ENCODE results near the gene SCFD2.
"Not testable (repeated sequence)": the region's sequence is repeated elsewhere in the genome, so short reads cannot be mapped to it uniquely, and the experiment has no call there.

SCFD2 gene

DNA sequence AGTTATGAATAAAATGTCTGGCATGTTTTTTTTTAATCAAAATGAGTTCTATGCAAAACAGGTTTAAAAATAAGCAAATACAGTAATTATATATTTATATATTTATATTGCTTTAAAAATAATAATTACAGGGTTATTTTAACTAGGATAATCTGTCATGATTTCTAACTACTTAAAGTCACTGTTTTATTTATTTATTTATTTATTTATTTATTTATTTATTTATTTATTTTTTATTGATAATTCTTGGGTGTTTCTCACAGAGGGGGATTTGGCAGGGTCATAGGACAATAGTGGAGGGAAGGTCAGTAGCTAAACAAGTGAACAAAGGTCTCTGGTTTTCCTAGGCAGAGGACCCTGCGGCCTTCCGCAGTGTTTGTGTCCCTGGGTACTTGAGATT, 129.2 kb downstream of the SCFD2 start:
- not testable (repeated sequence) for DNase-seq

DNA sequence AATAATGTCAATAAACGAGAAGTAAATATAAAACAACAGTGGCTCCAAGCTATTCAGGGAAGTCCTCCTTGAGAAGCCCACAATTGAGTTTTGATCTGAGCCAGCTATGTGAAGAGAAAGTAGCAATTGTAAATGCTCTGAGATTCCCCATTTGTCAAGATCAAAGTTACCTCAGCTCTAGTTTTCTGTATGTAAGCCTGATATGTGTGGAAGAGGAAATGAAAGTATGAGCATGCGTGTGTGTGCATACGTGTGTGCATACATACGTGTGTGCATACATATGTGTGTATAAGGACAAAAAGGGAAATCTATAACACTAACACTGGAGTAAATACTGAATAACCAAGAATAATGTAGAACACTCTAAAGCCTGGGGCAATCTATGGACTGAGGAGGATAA, 130.3 kb downstream of the SCFD2 start:
- DNase-seq, result no peak

DNA sequence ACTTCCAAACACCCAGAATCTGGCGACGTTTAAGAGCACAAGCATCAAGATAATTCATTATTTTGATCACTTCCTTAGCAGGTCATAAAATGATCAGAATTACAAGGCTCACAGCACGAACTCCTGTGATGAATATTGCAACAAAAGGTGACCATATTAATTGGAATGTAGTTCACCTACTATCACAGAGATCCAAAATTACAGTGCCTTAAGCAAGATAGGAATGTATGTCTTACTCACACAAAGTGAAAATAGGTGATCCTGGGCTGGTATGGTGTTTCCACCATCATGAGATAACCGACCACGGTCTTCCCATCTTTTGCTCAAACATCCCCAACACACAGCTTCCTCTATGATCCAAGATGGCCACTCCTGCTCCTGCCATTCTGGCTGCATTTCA, 131.2 kb downstream of the SCFD2 start:
- DNase-seq, result no peak

DNA sequence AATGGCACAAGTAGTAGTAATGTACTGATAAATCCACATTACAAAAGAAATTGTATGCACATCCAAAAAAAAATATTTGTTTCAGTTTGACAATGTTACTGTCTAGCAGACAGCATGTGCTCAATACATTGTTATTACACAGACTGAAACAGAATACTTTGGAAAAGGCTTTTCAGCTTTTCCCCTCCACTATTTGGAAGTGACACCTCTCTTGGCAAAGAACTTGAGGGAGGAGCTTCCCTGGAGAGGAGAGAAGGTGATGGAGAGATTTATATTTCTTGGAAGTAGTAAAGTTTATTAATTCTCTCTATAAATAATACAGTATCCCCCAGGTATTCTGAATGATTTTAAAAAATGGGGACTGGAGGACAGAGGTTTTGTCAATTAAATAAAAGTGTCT, 131.8 kb downstream of the SCFD2 start:
- no peak for DNase-seq

DNA sequence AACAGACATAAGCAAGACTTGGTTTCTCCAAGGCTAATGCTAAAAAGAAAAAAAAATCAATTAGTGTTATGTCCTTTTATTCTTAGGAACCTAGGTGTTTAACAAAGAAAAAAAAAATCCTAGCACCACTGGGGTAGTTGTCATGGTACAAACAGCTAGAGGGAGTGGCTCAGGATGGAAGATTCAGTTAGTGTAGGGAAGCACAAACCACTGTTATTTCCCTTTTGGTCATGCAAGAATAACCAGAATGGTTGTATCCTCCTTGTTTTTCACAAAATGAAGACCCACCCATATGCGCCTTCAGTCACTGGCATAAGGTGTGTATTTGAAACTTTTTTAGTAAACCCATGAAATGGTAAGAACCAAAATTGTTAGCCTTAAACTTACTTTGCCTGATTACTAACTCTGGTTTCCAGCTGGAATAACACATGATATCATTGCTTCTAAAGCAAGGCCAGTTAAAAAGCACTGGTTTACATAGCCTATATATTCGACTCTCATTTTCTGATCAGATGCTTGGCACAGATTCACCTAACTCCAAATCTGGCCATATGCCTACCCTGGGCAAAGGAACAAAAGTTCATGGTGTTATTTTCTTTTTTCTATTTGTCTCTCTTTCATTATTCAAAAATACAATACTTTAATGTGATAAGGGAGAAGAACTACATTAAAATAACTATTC, 132.6 kb downstream of the SCFD2 start:
- no peak for DNase-seq

DNA sequence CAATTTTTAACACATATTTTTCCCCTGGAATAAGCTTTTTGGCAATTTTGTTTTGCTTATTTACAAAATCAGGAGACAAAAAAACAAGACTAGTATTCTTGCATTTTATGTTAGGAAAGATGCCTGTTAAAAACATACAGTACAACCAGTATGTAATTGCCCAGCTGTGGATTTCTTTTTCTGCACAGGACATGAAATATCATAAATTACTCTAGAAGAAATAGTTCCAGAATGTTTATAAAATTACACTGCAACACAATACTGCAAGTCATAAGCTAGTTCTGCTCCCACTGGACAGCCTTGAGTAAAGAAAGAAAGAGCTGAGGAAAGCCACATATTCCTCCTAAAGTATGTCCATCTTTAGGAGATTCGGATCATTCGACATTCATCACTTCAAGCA, 133.5 kb downstream of the SCFD2 start:
- no peak for DNase-seq

DNA sequence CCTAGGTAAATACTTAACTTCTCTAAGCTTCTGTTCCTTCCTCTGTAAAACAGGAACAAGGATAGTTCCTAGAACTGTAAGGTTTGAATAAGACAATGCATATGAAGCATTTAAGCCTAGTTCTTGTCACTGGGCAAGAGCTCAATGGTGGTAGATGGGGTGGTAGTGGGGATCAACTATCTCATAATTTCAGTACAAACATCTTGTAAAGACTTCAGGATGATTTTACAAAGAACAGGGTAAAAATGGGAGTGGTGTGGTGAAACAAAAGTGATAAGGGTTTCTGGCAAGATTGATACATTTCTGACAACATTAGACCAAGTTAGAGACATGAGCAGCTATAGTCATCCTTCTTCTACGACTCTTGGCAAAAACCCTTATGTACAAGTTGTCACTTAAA, 137.8 kb downstream of the SCFD2 start:
- DNase-seq, result no peak

DNA sequence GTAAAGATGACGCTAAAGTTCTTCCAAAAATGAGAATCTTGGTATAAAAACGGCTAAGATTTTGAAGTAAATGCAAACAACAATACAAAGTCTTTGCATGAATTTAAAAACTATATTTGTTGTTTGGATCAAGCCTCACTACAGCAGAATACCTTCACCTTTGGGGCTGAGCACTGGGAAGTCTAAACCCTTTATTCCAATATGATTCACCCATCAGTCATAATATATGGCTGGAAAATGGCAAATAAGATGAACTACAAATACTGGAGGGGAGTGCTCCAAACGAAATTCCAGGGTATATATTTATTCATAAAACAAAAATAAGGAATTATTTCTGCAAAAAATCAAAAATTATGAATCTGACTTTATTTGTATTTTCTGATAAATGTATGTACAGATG, 138.4 kb downstream of the SCFD2 start:
- DNase-seq, result no peak

DNA sequence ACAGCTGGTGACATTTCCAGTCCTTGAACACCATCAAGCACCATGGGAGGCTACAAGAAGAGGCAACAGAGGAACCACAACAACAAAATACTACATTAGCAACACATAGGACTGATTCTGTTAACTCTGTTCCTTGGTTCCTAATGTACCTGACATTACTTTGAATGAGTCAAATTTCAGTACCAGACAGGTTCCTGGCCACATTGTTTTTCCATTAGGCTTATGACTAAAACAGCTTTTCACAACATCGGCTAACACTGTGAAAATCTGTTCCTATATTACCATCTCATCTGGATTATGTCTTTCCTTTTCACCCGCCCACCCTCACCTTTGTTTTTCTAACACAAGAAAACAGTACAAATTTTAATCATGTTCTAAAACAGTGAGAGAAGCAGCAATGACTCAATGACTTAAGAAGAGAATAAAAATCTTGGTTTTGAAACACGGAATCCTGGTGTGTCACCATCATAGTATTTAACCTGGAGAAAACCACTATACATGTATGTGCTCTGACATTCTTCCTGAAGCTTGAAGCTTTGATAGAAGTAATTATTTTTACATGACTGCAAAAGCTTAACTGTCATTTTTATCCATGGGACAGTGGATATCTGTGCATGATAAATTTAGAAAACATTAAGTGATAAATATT, 143.9 kb downstream of the SCFD2 start:
- DNase-seq, result no peak

DNA sequence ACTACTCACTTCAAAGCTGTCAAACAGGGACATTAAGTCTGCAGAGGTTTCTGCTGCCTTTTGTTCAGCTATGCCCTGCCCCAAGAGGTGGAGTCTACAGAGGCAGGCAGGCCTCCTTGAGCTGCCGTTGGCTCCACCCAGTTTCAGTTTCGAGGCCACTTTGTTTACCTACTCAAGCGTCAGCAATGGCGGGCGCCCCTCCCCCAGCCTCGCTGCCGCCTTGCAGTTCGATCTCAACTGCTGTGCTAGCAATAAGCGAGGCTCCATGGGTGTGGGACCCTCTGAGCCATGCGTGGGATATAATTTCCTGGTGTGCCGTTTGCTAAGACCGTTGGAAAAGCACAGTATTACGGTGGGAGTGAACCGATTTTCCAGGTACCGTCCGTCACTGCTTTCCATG, 146.7 kb downstream of the SCFD2 start:
- not testable (repeated sequence) for DNase-seq

DNA sequence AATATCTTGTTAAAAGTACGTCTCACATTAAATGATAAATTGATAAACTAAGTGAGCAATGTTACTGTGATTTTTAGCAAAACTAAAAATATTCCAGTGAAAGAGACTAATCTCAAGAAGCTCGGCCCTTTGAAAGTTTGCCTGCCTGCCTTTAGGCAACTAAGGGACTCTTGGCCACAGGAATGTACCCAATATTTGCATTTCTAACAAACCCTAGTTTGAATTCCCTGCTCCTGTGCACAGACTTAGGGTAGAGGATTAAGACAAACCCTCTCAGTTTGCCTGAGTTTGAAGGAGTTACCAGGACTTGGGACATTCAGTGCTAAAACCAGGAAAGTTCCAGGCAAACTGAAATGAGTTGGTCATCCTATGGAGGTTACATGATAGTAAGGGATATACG, 157.1 kb downstream of the SCFD2 start:
- DNase-seq, result no peak

DNA sequence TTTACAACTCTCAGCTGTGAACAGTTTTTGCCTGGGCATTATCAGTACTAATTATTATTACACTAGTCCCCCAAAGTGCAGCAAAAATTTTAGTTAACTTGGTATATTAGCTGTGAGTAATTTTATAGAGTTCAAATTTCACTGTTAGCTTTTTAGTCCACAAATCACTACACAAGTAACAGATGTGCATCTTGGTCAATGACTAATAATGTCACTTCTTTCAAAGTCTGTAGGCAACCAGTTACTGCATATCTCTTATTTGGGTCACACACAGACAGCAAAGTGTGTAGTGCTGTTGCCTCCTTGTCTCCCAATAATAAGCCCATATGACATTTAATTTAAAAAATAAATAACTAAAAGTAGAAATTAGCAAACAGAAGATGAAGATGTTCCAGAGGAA, 159.9 kb downstream of the SCFD2 start:
- DNase-seq, result no peak

DNA sequence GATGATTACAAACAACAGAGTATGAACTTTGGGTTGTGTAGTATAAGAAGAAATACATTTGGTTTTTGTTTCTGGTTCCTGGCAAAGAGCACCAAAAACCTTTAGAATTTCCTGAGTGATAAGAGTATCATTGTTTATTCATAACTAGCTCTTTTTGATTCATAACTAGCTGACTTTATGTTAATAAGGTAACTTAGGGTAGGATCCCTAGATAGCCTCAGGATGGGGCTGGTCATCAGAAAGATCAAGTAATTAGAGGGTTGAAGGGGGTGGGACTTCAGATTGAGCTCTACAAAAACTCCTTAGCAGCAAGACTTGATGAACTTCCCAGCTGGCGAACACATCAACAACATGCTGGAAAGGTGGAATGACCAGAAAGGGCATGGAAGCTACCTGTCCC, 166.5 kb downstream of the SCFD2 start:
- DNase-seq, result no peak

DNA sequence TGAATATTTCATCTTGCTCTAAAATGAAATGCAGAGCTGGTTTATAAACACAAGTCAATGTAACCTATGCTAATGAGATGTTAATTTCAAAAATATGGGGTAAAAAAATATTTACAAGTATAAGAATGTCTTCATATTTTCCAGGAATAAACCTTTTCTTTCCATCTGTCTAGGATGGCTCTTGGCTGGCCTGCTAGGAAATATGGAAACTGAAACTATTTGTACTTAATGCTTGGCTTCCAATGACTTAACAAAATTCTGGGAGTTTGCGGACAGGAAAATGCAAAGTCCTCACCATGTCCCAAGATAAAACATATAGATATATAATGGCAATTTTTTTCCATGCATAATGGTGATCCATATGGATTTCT, 168.1 kb downstream of the SCFD2 start:
- no peak for DNase-seq

DNA sequence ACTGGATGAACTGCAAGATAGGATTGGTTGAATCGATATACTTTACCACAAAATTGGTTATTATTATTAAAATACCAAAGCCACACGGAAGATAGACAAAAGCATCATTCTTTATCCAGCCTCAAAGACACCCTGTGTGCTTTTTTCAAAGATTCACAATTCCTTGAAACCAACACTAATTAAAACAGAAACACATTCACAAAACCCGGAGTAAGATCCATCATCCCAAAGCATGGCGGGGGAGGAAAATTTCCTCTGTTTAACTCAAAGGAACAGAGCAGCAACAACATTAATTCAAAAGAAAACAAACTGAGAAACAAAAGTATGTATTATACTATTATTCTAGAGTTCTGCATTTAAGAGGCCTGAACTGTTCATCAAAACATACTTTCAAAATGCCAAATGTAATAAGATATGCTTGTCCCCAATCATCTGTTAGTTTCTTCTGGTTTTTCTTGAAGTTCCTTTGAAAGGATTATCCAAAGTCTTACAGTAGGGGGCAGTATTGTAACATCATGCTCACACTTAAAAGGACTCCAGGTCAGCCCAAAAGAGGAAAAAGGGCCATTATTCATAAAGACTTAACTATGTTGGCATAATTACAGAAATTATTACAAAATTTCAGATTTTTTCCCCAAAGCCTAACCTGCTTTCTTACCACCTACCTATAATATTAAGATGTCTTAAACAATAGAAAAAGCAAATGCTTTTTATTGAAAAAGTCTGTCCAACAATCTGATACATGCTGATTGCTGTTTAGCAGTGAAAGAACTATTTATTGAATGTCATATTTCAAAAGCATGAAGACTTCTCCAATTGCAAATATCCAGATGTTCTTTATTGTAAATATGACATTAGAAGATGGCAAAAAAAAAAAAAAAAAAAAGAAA, 168.7 kb downstream of the SCFD2 start:
- DNase-seq, result no peak

DNA sequence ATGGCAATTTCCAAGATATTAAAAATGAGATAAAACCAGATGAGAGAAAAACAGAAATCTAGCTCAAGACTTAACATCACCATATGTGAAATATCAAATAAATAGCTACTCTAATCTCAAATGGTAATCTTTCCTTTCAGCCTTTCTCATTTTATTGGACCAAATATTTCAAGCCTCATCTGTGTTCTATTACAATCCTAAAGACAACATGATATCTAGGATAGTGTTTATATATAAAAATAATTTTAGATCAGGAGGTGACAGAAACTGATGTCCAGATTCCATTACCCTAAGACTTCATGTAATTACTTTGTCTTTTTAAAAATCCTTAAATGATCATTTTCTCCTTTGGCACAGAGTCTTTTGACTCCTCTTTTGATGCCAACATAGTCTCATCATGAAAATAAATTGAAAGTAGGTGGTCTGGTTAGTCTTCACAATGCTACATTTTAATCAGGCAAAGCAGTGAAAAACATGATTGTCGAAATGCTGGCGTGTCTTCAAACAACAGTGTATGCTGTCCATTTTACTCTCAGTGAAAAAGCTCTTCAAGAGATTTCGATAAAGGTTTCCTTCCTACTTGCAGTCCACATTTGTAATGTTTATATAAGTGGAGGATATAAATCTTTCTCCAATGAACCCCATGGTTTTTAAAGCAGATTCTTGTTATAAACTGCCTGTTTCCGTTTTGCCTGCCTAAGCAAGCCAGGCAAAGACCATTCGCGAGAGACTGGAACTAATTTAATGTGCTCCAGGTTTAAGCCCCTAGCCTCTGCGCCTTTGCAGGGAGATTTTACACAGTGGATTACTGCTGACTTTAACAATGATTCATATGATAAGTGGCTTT, 169.8 kb downstream of the SCFD2 start:
- no peak for DNase-seq

DNA sequence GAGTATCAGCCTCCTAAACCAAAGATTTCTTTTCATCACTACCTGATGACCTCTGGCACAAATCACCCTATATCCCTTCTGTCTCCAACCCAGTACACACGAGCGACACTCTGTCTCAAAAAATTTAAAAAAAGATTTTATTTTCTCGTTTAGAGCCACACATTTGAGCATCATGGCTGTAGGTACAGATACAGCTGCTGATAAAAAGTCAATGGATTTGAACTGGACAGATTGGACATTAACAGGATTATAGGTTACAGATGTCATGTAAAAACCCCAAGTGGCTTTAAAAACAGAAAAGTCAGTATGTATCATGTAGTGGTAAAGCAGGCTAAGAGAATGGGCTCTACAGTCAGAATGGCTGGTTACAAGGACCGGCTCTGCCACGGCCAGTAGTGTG, 171.1 kb downstream of the SCFD2 start:
- DNase-seq, result no peak

DNA sequence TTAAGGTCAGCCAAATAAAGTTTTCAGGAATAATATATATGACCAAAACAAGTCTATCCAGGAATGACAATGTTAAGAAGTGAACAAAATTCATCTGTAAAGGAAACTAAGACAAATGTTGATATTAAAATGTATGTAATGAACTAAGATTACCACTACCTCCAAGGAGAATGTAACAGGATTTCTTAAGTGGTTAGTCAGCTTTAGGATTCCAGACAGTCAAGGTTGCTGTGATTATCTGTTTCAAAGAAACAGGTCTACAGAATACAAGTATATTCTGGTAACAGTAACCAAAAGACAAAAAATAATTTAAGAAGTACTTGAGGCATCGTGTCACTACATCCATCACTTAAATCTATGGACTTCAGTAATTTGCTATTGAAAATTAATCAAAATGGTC, 172.8 kb downstream of the SCFD2 start:
- no peak for DNase-seq

DNA sequence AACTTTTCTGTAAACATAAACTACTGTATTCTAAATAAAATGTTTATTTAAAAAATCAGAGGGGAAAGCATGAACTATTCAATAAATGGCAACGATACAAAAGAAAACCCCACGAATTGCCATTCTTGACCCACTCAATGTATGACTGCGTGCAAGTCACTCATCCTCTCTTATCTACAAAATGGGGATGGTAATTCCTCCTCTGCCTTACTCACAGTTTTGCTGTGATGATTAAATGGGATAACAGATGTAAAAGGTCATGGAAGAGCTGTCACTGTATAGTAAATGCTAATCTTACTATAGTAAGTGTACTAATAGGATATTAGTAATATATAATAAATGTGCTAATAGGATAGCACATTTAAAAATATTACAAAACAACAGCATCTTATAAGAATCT, 173.4 kb downstream of the SCFD2 start:
- DNase-seq, result no peak

DNA sequence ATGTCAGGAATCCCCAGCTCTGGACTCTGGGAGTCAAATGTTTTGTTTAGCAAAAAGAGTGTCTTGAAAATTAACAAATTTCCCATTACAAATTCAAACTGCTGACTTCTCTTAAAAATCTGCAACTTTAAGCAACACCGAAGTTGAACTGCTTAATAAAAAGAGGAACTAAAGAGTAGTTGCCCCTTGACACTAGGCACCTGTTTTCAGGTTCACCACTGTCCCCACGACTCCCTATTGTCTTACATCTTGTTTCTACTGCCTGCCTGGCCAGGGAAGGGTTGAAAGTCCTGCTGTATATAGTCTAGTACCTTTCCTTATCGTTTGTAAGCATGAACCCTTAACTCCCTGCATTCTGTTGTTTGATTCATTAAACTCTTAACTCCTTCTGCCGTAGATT, 173.9 kb downstream of the SCFD2 start:
- no peak for DNase-seq

DNA sequence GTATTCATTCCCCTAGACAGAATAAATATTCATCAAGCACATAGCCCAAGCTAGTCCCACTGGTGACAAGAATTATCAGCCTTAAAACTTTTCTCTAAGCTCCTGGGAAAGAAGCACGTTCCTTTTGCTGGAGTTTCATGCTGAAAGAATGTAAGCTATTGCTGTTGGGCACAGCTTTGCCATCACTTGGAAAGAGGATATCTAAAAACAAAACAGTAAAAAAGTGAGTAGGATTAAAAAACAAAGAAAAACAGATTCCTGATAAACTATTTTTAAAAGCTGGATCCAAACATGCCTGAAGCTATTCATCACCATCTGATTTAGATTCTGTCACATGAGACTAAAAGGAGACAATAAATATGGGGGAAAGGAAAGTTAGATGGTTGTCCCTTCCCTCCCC, 176.8 kb downstream of the SCFD2 start:
- no peak for DNase-seq

DNA sequence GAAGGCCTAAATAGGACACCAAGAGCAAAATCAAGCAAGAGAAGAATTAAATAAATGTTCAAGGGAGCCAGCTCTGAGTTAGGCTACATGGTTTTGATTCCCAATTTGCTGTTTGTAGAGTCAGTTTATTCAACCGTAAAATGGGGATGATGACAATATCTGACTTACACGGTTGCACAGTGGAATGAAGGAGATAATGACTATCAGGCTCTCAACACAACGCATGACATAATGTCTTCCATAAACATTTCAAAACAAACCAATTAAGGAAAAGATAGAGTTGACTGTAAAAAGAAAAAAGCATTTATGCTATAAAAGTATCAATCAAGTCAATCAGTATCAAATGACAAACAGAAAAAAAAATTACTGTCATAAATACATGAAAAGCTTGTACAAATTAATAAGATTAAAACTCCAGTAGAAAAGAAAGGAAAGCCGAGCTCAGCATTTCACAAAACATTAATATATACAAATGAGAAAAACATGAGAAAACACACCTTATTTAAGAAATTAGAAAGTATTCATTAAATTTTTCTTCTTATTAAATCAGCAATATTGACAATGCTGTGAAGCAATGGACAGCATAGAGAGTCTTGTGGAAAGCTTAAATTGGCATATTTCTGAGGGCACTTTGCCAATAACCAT, 179.0 kb downstream of the SCFD2 start:
- no peak for DNase-seq

Measured in CD4-positive, alpha-beta T cell treated with Interleukin-15 for 1 hour (primary cell).